Measurements from ENCODE around the gene C17orf75.
A peak's percentile ranks its signal among the peaks of the same experiment; 100 is the strongest.

- TF ChIP-seq CTCF (IDR thresholded peaks at IDR 0.05; ENCODE audit: low read length) (peak; percentile 92), EZH2 (IDR thresholded peaks at IDR 0.05; ENCODE audit: borderline replicate concordance, low read length) (no peak)
Observed at GRCh38 chr17:32319548-32319905, 22.4 kb downstream of the C17orf75 start.
